Endothelial cell of umbilical vein (primary cell): ENCODE measurements around the gene RPE. TPM values are rescaled to one million over a fixed set of nuclear protein-coding genes. Genes with fewer than 3 reads are reported as not detected.

Experiments
- BruUV-seq: library from RNA; stranded (reverse); fragments of 400-500 nt; replicated peaks from 2 replicates; lab custom pipeline; 2021; lab: Mats Ljungman, UMichigan
- CTCF ChIA-PET: fragments of 300-600, 350-600 bp; sonication (Branson Sonifier 250); formaldehyde crosslinking; loops from one replicate; lab custom pipeline; 2021; ENCODE audit warnings: antibody characterized with exemption, inconsistent platforms; lab: Charles Lee
- POLR2A ChIA-PET: fragments of 300-600, 350-600 bp; sonication (Branson Sonifier 250); formaldehyde crosslinking; loops from one replicate; lab custom pipeline; 2021; ENCODE audit warnings: antibody characterized with exemption, inconsistent platforms; lab: Charles Lee
- DNase-seq: peaks from one replicate; pipeline ENCODE4 v3.0.0-alpha.2; 2011; ENCODE audit warnings: low read depth, low spot score
- FAIRE-seq: peaks from 2 replicates; lab custom pipeline; 2011; peaks lifted over from hg19 to GRCh38; lab: Jason Lieb, UNC
- H2AFZ ChIP-seq: 2 replicates; pipeline ENCODE4 v1.6.0; 2012; ENCODE audit warnings: low read depth, low read length, control low read depth, inconsistent platforms
- H3K27ac ChIP-seq: 2 replicates; pipeline ENCODE4 v1.5.1; 2011; ENCODE audit warnings: low read depth, mild to moderate bottlenecking, control low read depth, low read length, moderate library complexity; ENCODE audit not compliant: insufficient read depth
- H3K27me3 ChIP-seq, 2 experiments: 2 replicates each; pipeline versions ENCODE4 v1.6.0 to v1.6.1; 2011; ENCODE audit warnings: low read length in 2 of 2, mixed read lengths in 1 of 2; ENCODE audit not compliant: control insufficient read depth in 2 of 2, insufficient read depth in 2 of 2
- H3K36me3 ChIP-seq, 2 experiments: 2 replicates in 1 of 2; 3 replicates in 1 of 2; pipeline ENCODE4 v1.5.1; 2011; ENCODE audit warnings: low read length in 2 of 2, mild to moderate bottlenecking in 1 of 2, moderate library complexity in 1 of 2; ENCODE audit not compliant: control insufficient read depth in 2 of 2, insufficient read depth in 2 of 2; ENCODE audit errors: extremely low read depth in 1 of 2
- H3K4me1 ChIP-seq: 3 replicates; pipeline ENCODE4 v1.5.1; 2011; ENCODE audit warnings: mild to moderate bottlenecking, low read length; ENCODE audit not compliant: control insufficient read depth, insufficient read depth; ENCODE audit errors: extremely low read depth
- H3K4me2 ChIP-seq: 2 replicates; pipeline ENCODE4 v1.6.1; 2011; ENCODE audit warnings: low read length, control low read depth, mixed read lengths; ENCODE audit not compliant: insufficient read depth
- H3K4me3 ChIP-seq, 3 experiments: fragments of 200-600 bp in 1 of 3; sonication (generic), shearing (Covaris generic) in 1 of 3; replicated peaks in 1 of 3; 2 replicates each; pipeline ENCODE4 v1.5.1; 2011 to 2016; ENCODE audit warnings: control low read depth in 3 of 3, low read length in 3 of 3, mild to moderate bottlenecking in 2 of 3, inconsistent platforms in 1 of 3, low read depth in 1 of 3, moderate library complexity in 1 of 3; ENCODE audit not compliant: insufficient read depth in 1 of 3
- H3K79me2 ChIP-seq: 2 replicates; pipeline ENCODE4 v1.6.0; 2012; ENCODE audit warnings: low read length, inconsistent platforms; ENCODE audit not compliant: control insufficient read depth, insufficient read depth
- H3K9ac ChIP-seq: replicated peaks from 2 replicates; pipeline ENCODE3; 2011; ENCODE audit warnings: low read length, control low read depth; ENCODE audit not compliant: insufficient read depth; ENCODE audit errors: extremely low read depth
- H3K9me1 ChIP-seq: replicated peaks from 3 replicates; pipeline ENCODE4 v1.6.0; 2011; ENCODE audit warnings: mild to moderate bottlenecking, low read length; ENCODE audit not compliant: control insufficient read depth, insufficient read depth; ENCODE audit errors: extremely low read depth
- H3K9me3 ChIP-seq: replicated peaks from 2 replicates; pipeline ENCODE4 v1.5.1; 2012; ENCODE audit warnings: low read length, inconsistent platforms; ENCODE audit not compliant: control insufficient read depth, insufficient read depth
- H4K20me1 ChIP-seq: replicated peaks from 2 replicates; pipeline ENCODE3; 2011; ENCODE audit warnings: mild to moderate bottlenecking, low read length; ENCODE audit not compliant: control insufficient read depth, insufficient read depth; ENCODE audit errors: extremely low read depth
- CTCF ChIP-seq, 2 donors: IDR thresholded peaks; 1 replicate in 1 of 2; 2 replicates in 1 of 2; pipeline ENCODE4 v1.5.1; 2011; ENCODE audit warnings: low read length in 2 of 2, mild to moderate bottlenecking in 2 of 2, moderate library complexity in 2 of 2, control low read depth in 1 of 2, inconsistent platforms in 1 of 2, low read depth in 1 of 2; ENCODE audit not compliant: insufficient read depth in 1 of 2; ENCODE audit errors: extremely low read depth in 1 of 2
- EZH2 ChIP-seq: IDR thresholded peaks from 2 replicates; pipeline ENCODE4 v1.6.1; 2012; ENCODE audit warnings: borderline replicate concordance, low read depth, mild to moderate bottlenecking, moderate library complexity, low read length, inconsistent platforms; ENCODE audit not compliant: severe bottlenecking
- FOS ChIP-seq: IDR thresholded peaks from 2 replicates; pipeline ENCODE4 v1.6.1; 2011; ENCODE audit warnings: mild to moderate bottlenecking, low read length, moderate library complexity, borderline replicate concordance; ENCODE audit not compliant: insufficient read depth
- GATA2 ChIP-seq: IDR thresholded peaks from 2 replicates; pipeline ENCODE4 v1.7.0; 2011; ENCODE audit warnings: low read depth, mild to moderate bottlenecking, moderate library complexity, mixed read lengths, low read length; ENCODE audit not compliant: insufficient read length, insufficient read depth
- JUN ChIP-seq: IDR thresholded peaks from 2 replicates; pipeline ENCODE4 v1.6.1; 2011; ENCODE audit warnings: borderline replicate concordance, low read depth; ENCODE audit not compliant: insufficient read length, insufficient read depth
- MAX ChIP-seq: IDR thresholded peaks from 2 replicates; pipeline ENCODE4 v1.6.1; 2011; ENCODE audit not compliant: insufficient read depth, insufficient read length
- MYC ChIP-seq: IDR thresholded peaks from one replicate; pipeline ENCODE4 v1.6.1; 2011; ENCODE audit warnings: mild to moderate bottlenecking, low read depth, low read length
- POLR2A ChIP-seq: IDR thresholded peaks from 2 replicates; pipeline ENCODE4 v1.6.1; 2012; ENCODE audit warnings: low read depth, mild to moderate bottlenecking, control low read depth, low read length
- POLR2AphosphoS5 ChIP-seq: IDR thresholded peaks from 2 replicates; pipeline ENCODE4 v1.6.1; 2012; ENCODE audit warnings: low read depth, mild to moderate bottlenecking, control low read depth, low read length, moderate library complexity; ENCODE audit not compliant: insufficient read depth
- dilution Hi-C: fragments of 300-500 bp; cut with MboI; formaldehyde crosslinking; loops from one replicate; pipeline ENCODE4 v1.15.0; 2019; ENCODE audit warnings: low sequenced_read_pairs; ENCODE audit not compliant: extremely low pct_ligation_motif_present
- intact Hi-C: fragments of 100-400 bp; cut with micrococcal nuclease; formaldehyde crosslinking; loops from one replicate; pipeline ENCODE4 v1.10.0; 2022
- polyA plus RNA-seq, 4 experiments: library from polyadenylated mRNA; depleted of rRNA in 3 of 4; stranded (reverse) in 3 of 4; unstranded in 1 of 4; fragments of >200 nt; gene quantifications; 2 replicates each; pipeline versions ENCODE4 v1.2.1 to v1.2.3, GENCODE V29; 2011 to 2012; ENCODE audit warnings: missing spikeins in 1 of 4
- total RNA-seq: library from RNA; stranded (reverse); gene quantifications from 2 replicates; pipeline ENCODE4 v1.2.3, GENCODE V29; 2021

The RPE gene
- total and polyA plus RNA-seq, 2 donors (not counting 3 experiments of a cell fraction or from before 2014, with no cell fraction given), result 60.7 to 97.4 TPM

- Histone ChIP-seq H3K4me3 (no peak overlapping the region), H3K9me3 (no peaks in the 10 kb centered on the region), H3K4me2 (no peak overlapping the region), H3K36me3 (no peaks in the 10 kb centered on the region), H3K27ac (no peak overlapping the region), H3K9me1 (no peaks in the 10 kb centered on the region), H2AFZ (no peak overlapping the region), H3K9ac (no peak overlapping the region), H3K27me3 (peaks cover 6 to 13% of the 10 kb centered on the region in 2 experiments), H3K4me1 (no peaks in the 10 kb centered on the region), H4K20me1 (no peaks in the 10 kb centered on the region), H3K79me2 (no peaks in the 10 kb centered on the region)
- TF ChIP-seq CTCF (IDR thresholded peaks at IDR 0.05; ENCODE audit: extremely low read depth in 1 of 2, insufficient read depth in 1 of 2, low read depth in 1 of 2, low read length in 2 of 2) (no peak), GATA2 (no peak), FOS (no peak), JUN (no peak), POLR2A (no peak), EZH2 (no peak), POLR2AphosphoS5 (no peak), MAX (no peak), MYC (no peak)
- intact Hi-C loops, result no loop called here
- ChIA-PET POLR2A (no interaction called here), CTCF (interaction anchor here (1.4 to 10.4 kb wide), 3 partner anchors 10 to 225 kb away, joined by 3 to 169 read pairs (median 22); no protein-coding TSS in a partner anchor)
- dilution Hi-C loops, result no loop called here
- no peak for FAIRE-seq
- BruUV-seq, result no TSS peak
- no peak for DNase-seq
Measured at GRCh38 chr2:209973328-209973727, 29.1 kb upstream of the RPE start.
